Thyroid gland (tissue), 4 donors: ENCODE results near the gene PRM1. TPM values are rescaled to one million over a fixed set of nuclear protein-coding genes. Genes with fewer than 3 reads are reported as not detected.
"Not testable (repeated sequence)": the region's sequence is repeated elsewhere in the genome, so short reads cannot be mapped to it uniquely, and the experiment has no call there.

ENCODE experiments used
- DNase-seq, 2 donors: peaks; one replicate each; pipeline ENCODE4 v3.0.0-alpha.2; 2019
- H3K27ac ChIP-seq, 3 donors: fragments of 200-600 bp; sonication (generic); 1 replicate in 2 of 3; 2 replicates in 1 of 3; pipeline ENCODE4 v1.5.1; 2016 to 2019; ENCODE audit warnings: mild to moderate bottlenecking in 1 of 3, moderate library complexity in 1 of 3
- H3K27me3 ChIP-seq: fragments of 200-600 bp; sonication (generic); one replicate; pipeline ENCODE4 v1.5.1; 2019
- H3K36me3 ChIP-seq, 2 donors: fragments of 200-600 bp; sonication (generic); one replicate each; pipeline ENCODE4 v1.5.1; 2016 to 2019
- H3K4me1 ChIP-seq, 2 donors: fragments of 200-600 bp; sonication (generic); one replicate each; pipeline ENCODE4 v1.5.1; 2017 to 2019
- H3K4me3 ChIP-seq, 3 donors: fragments of 200-600 bp; sonication (generic); replicated peaks in 1 of 3; 1 replicate in 2 of 3; 2 replicates in 1 of 3; pipeline ENCODE4 v1.5.1; 2016; ENCODE audit warnings: mild to moderate bottlenecking in 1 of 3
- H3K9me3 ChIP-seq: fragments of 200-600 bp; sonication (generic); one replicate; pipeline ENCODE4 v1.5.1; 2017
- CTCF ChIP-seq, 6 experiments: fragments of 200-600 bp in 3 of 6; fragments of 450-650 bp in 3 of 6; sonication (generic) in 3 of 6; IDR thresholded peaks; one replicate each; pipeline ENCODE4 v1.5.1; 2016 to 2019; ENCODE audit warnings: antibody characterized with exemption in 6 of 6, mild to moderate bottlenecking in 2 of 6, inconsistent platforms in 1 of 6, moderate library complexity in 1 of 6
- POLR2A ChIP-seq, 2 donors: fragments of 450-650 bp; IDR thresholded peaks; one replicate each; pipeline ENCODE4 v1.6.1; 2017; ENCODE audit warnings: antibody characterized with exemption in 2 of 2, mild to moderate bottlenecking in 2 of 2, moderate library complexity in 1 of 2
- WGBS, 2 donors: methylation state at CpG; one replicate each; pipeline ENCODE4 v1.1.5; 2017; 5-methylcytosine and 5-hydroxymethylcytosine counted together
- intact Hi-C: fragments of 100-400 bp; cut with DNase I; formaldehyde crosslinking; loops from one replicate; pipeline ENCODE4 v1.15.1; 2023
- total RNA-seq, 4 donors: library from RNA; depleted of rRNA; stranded (reverse); fragments of >200 nt; gene quantifications; one replicate each; pipeline ENCODE4 v1.2.3, GENCODE V29; 2016

PRM1 gene
- total RNA-seq, 4 donors from 2014 or later = 13.7 to 335 TPM; not detected in 2

- Histone ChIP-seq H3K36me3 (no peaks in the 10 kb centered on the region), H3K27ac (peak overlapping the region in 2 of 3 donors; percentile 24 to 57), H3K4me1 (peaks cover 0 to 18% of the 10 kb centered on the region in 2 donors), H3K4me3 (no peak overlapping the region), H3K9me3 (no peaks in the 10 kb centered on the region), H3K27me3 (no peaks in the 10 kb centered on the region)
- peak; percentile 32 to 55 for DNase-seq
- intact Hi-C loops = no loop called here
- TF ChIP-seq POLR2A (IDR thresholded peaks at IDR 0.05) = no peak
- TF ChIP-seq CTCF (IDR thresholded peaks at IDR 0.05) = no peak
- WGBS, 2 donors = 86 to 89% methylated on average over 8 of the region's 8 CpGs
Observed at GRCh38 chr16:11290102-11290893, 9.2 kb upstream of the PRM1 start.

GRCh38 chr16:11289696-11290095 lies 8.6 kb upstream of the PRM1 start:
- 93 to 97% methylated on average over 4 of the region's 4 CpGs for WGBS, 2 donors
- H3K9me3 ChIP-seq, H3K27ac ChIP-seq, H3K36me3 ChIP-seq, H3K4me3 ChIP-seq, intact Hi-C loops, DNase-seq, H3K27me3 ChIP-seq: not testable (repeated sequence)
- H3K4me1 ChIP-seq = peaks cover 0 to 18% of the 10 kb centered on the region in 2 donors

- WGBS, 2 donors = 94 to 97% methylated on average over 2 of the region's 2 CpGs
- Histone ChIP-seq H3K4me1 (peaks cover 0 to 18% of the 10 kb centered on the region in 2 donors), H3K27ac (no peak overlapping the region), H3K27me3 (no peaks in the 10 kb centered on the region), H3K36me3 (no peaks in the 10 kb centered on the region), H3K9me3 (no peaks in the 10 kb centered on the region), H3K4me3 (no peak overlapping the region)
- TF ChIP-seq CTCF (IDR thresholded peaks at IDR 0.05) = no peak
- no peak for TF ChIP-seq POLR2A (IDR thresholded peaks at IDR 0.05)
- intact Hi-C loops = no loop called here
- DNase-seq = no peak
Observed at GRCh38 chr16:11289202-11289601, 8.1 kb upstream of the PRM1 start.

GRCh38 chr16:11285842-11286241 lies 4.7 kb upstream of the PRM1 start:
- WGBS, 2 donors = 83 to 84% methylated on average over 2 of the region's 2 CpGs
- TF ChIP-seq POLR2A (IDR thresholded peaks at IDR 0.05) (no peak), CTCF (IDR thresholded peaks at IDR 0.05) (no peak)

GRCh38 chr16:11283820-11284248 lies 2.7 kb upstream of the PRM1 start:
- H3K36me3 ChIP-seq = no peaks in the 10 kb centered on the region
- no peak overlapping the region for H3K4me3 ChIP-seq
- TF ChIP-seq POLR2A (IDR thresholded peaks at IDR 0.05) = no peak
- TF ChIP-seq CTCF (IDR thresholded peaks at IDR 0.05) = no peak
- 70 to 72% methylated on average over 4 of the region's 4 CpGs for WGBS, 2 donors
- H3K27me3 ChIP-seq = no peaks in the 10 kb centered on the region
- no peak overlapping the region for H3K27ac ChIP-seq
- H3K4me1 ChIP-seq = no peaks in the 10 kb centered on the region
- no peaks in the 10 kb centered on the region for H3K9me3 ChIP-seq
- no peak for DNase-seq
- intact Hi-C loops = no loop called here

More at GRCh38 chr16:11285842-11286241, 4.7 kb upstream of the PRM1 start:
- peaks cover 0 to 9% of the 10 kb centered on the region in 2 donors for H3K4me1 ChIP-seq
- H3K9me3 ChIP-seq = no peaks in the 10 kb centered on the region
- no peak overlapping the region for H3K4me3 ChIP-seq
- intact Hi-C loops = no loop called here
- DNase-seq = no peak
- H3K36me3 ChIP-seq = no peaks in the 10 kb centered on the region
- no peaks in the 10 kb centered on the region for H3K27me3 ChIP-seq
- no peak overlapping the region for H3K27ac ChIP-seq
